A673 (cell line): Measurements from ENCODE around the gene PZP. TPM values are rescaled to one million over a fixed set of nuclear protein-coding genes. Genes with fewer than 3 reads are reported as not detected.

ENCODE experiments used
- BruUV-seq: library from RNA; stranded (reverse); fragments of 400-500 nt; replicated peaks from 2 replicates; lab custom pipeline; 2021; lab: Mats Ljungman, UMichigan
- CTCF ChIA-PET: fragments of 300-600 bp; sonication (Branson Sonifier 250); formaldehyde crosslinking; loops from one replicate; lab custom pipeline; 2022; ENCODE audit warnings: antibody characterized with exemption; lab: Charles Lee
- POLR2A ChIA-PET: fragments of 300-600 bp; sonication (Branson Sonifier 250); formaldehyde crosslinking; loops from one replicate; lab custom pipeline; 2022; ENCODE audit warnings: antibody characterized with exemption; ENCODE audit not compliant: low non-redundant PET; lab: Charles Lee
- DNase-seq: peaks from one replicate; pipeline ENCODE4 v3.0.0-alpha.2; 2015; ENCODE audit warnings: low spot score
- H3K27ac ChIP-seq: fragments of 200-600 bp; sonication (generic); 2 replicates; pipeline ENCODE4 v1.5.1; 2016; ENCODE audit warnings: mixed run types, low read depth, mild to moderate bottlenecking, mixed read lengths, antibody characterized with exemption, low read length; ENCODE audit not compliant: poor library complexity, severe bottlenecking
- H3K27me3 ChIP-seq: fragments of 200-600 bp; sonication (generic); replicated peaks from 2 replicates; pipeline ENCODE4 v1.6.1; 2017; ENCODE audit warnings: mixed run types, low read depth, mild to moderate bottlenecking, mixed read lengths, antibody characterized with exemption, low read length; ENCODE audit not compliant: insufficient read depth, poor library complexity
- H3K36me3 ChIP-seq: fragments of 200-600 bp; sonication (generic); 2 replicates; pipeline ENCODE4 v1.6.1; 2016; ENCODE audit warnings: mixed run types, mild to moderate bottlenecking, mixed read lengths, antibody characterized with exemption, low read length; ENCODE audit not compliant: insufficient read depth, poor library complexity, severe bottlenecking
- H3K4me1 ChIP-seq: fragments of 200-600 bp; sonication (generic); 2 replicates; pipeline ENCODE4 v1.6.1; 2017; ENCODE audit warnings: mixed run types, mild to moderate bottlenecking, mixed read lengths, antibody characterized with exemption, low read length; ENCODE audit not compliant: insufficient read depth, poor library complexity, severe bottlenecking
- H3K4me3 ChIP-seq: fragments of 200-600 bp; sonication (generic); 2 replicates; pipeline ENCODE4 v1.5.1; 2016; ENCODE audit warnings: low read depth, mixed run types, mild to moderate bottlenecking, mixed read lengths, low read length; ENCODE audit not compliant: poor library complexity, severe bottlenecking
- H3K9me3 ChIP-seq: fragments of 200-600 bp; sonication (generic); 2 replicates; pipeline ENCODE4 v1.6.1; 2016; ENCODE audit warnings: mixed run types, low read depth, mild to moderate bottlenecking, mixed read lengths, antibody characterized with exemption, low read length; ENCODE audit not compliant: poor library complexity, severe bottlenecking
- EZH2 ChIP-seq: fragments of 200-600 bp; sonication (generic); IDR thresholded peaks from 2 replicates; pipeline ENCODE4 v1.6.1; 2017; ENCODE audit warnings: borderline replicate concordance, low read depth, mild to moderate bottlenecking, mixed read lengths, antibody characterized with exemption, low read length; ENCODE audit not compliant: poor library complexity, severe bottlenecking
- intact Hi-C: fragments of 100-400 bp; cut with micrococcal nuclease; formaldehyde crosslinking; loops from one replicate; pipeline ENCODE4 v1.10.0; 2022; ENCODE audit not compliant: unreplicated experiment
- total RNA-seq: library from RNA; stranded (reverse); gene quantifications from 2 replicates; pipeline ENCODE4 v1.2.3, GENCODE V29; 2021
- TF ChIP-seq, protein P1 (sequence below): fragments of 300-800, 200-600 bp; sonication (generic); conservative IDR thresholded peaks from 2 replicates; pipeline ENCODE4 v1.5.1; 2017; ENCODE audit warnings: low read depth, mild to moderate bottlenecking, antibody characterized with exemption, low read length, moderate library complexity, mixed read lengths

Gene PZP
- total RNA-seq, 1 experiment from 2014 or later, result not detected

DNA sequence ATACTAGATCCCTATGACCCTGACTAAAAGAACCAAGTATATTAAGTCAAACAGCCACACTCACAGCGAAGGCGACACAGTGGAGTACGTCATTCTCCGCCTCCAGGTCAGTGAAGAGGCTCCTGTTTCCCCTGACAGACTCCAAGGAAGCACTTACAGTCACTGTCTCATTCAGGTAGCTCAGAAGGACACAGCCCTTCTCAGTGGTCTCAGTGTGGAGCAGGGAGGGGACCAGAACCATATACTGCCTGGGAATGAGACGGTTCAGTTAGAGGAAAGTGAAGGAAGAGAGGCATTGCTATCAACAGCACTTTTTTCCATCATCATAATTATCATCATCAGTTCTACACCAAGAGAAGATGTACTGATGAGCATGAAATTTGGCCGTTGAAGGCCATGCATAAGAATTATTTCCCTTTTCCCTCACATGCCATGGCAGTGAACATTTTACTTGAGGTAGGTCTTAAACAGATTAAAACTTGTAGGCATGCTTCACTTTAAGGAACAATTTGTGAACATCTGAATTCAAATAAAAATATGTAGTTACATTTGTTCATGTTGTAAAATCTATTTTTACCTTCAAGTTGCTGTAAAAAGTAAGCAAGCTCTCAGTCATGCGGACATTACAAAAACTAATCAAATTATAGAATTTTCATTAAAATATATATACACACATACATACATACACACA lies 94.8 kb downstream of the PZP start:
- no peaks in the 10 kb centered on the region for H3K36me3 ChIP-seq
- H3K27ac ChIP-seq, result no peak overlapping the region
- H3K9me3 ChIP-seq, result no peaks in the 10 kb centered on the region
- intact Hi-C loops, result no loop called here
- CTCF ChIA-PET, result no interaction called here
- BruUV-seq, result no TSS peak
- no peaks in the 10 kb centered on the region for H3K4me1 ChIP-seq
- POLR2A ChIA-PET, result no interaction called here
- no peak for DNase-seq
- no peak overlapping the region for H3K4me3 ChIP-seq
- TF ChIP-seq EZH2, result no peak
- TF ChIP-seq, protein P1, sequence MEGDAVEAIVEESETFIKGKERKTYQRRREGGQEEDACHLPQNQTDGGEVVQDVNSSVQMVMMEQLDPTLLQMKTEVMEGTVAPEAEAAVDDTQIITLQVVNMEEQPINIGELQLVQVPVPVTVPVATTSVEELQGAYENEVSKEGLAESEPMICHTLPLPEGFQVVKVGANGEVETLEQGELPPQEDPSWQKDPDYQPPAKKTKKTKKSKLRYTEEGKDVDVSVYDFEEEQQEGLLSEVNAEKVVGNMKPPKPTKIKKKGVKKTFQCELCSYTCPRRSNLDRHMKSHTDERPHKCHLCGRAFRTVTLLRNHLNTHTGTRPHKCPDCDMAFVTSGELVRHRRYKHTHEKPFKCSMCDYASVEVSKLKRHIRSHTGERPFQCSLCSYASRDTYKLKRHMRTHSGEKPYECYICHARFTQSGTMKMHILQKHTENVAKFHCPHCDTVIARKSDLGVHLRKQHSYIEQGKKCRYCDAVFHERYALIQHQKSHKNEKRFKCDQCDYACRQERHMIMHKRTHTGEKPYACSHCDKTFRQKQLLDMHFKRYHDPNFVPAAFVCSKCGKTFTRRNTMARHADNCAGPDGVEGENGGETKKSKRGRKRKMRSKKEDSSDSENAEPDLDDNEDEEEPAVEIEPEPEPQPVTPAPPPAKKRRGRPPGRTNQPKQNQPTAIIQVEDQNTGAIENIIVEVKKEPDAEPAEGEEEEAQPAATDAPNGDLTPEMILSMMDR, result no peak
- H3K27me3 ChIP-seq, result no peaks in the 10 kb centered on the region

DNA sequence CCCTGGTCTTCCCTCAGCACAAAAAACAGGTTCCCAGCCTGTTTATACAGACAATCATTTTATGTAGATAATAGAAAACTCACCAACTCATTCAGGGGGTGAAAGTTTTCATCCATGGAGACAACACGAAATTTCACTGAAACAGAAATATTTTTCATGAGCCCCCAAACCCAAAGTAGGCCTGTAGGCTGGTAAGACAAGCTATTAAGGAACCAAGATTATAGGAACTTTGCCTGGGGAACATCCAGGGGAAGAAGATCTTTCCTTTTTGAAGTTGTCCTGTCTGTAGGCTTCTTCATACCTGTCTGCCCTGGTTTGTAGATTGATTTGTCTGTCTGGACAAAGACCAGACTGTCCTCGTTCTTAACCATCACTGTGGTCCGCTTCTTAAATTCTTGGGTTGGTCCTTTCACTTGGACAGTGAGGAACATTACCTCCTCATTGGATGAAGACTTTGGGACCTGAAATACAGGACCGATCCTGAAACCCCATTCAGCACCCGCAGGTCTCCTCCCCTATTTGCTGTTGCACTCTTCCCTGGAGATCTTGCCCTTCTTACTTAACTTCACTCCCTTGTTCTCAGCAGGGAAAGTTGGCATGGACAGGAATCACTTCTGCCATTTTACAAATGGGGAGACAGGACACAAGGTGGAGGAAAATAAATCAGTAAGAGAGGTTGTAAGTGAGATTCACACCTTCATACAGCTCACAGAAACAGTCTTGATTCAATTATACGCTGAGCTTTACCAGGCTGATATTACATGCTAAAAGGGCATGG lies 95.9 kb downstream of the PZP start:
- TF ChIP-seq, protein P1, result no peak
- TF ChIP-seq EZH2, result no peak
- Histone ChIP-seq H3K27me3 (no peaks in the 10 kb centered on the region), H3K4me1 (no peaks in the 10 kb centered on the region), H3K4me3 (no peak overlapping the region), H3K27ac (no peak overlapping the region), H3K9me3 (no peaks in the 10 kb centered on the region), H3K36me3 (no peaks in the 10 kb centered on the region)
- ChIA-PET POLR2A (no interaction called here), CTCF (no interaction called here)
- BruUV-seq, result no TSS peak
- intact Hi-C loops, result no loop called here
- DNase-seq, result no peak

DNA sequence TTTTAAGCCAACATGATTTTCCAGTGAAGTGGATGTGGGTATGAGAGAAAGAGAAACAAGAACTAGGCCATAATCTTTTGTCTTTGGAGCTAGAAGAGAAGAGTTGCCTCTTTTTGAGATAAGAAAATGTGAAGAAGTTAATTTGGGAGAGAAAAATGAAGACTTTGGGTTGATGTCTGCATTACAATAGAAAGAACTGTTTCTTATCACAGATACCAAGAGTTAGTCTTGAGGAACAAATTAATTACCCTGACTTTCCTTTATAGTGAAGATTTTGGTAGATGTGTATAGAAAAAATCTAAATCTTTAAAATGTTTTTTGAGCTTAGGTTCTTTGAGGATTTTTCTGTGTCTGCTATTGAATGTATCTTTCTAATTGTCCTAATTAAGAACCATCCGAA lies 96.7 kb downstream of the PZP start:
- Histone ChIP-seq H3K4me1 (no peaks in the 10 kb centered on the region), H3K4me3 (no peak overlapping the region), H3K9me3 (no peaks in the 10 kb centered on the region), H3K27me3 (no peaks in the 10 kb centered on the region), H3K27ac (no peak overlapping the region), H3K36me3 (no peaks in the 10 kb centered on the region)
- no peak for DNase-seq
- BruUV-seq, result no TSS peak
- POLR2A ChIA-PET, result no interaction called here
- TF ChIP-seq, protein P1, result no peak
- TF ChIP-seq EZH2, result no peak
- CTCF ChIA-PET, result no interaction called here
- intact Hi-C loops, result no loop called here
